ENCODE measurements around the gene NDRG4.

The NDRG4 gene

DNA sequence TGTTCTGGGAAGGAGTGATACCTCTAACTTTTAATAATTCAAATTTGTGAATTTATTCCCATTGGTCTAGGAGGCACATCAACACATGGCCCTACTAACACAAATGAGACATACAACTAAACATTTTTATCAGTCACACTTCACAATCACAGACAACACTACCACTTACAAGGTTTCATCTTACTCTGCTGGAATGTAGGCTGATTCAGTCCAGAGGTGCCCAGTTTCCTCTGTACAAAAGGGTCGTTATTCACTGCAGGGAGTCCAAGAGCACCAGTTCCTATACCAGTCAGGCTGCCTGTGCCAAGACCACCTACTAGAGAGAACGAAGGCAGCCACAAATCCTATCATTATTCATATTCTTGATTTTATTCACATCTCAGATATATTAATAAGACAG, 56.7 kb downstream of the NDRG4 start:
- DNase-seq: no peak
